Breast epithelium (tissue), 3 donors: ENCODE measurements around the gene FBXL7.

Source experiments
- POLR2A ChIP-seq: fragments of 450-650 bp; IDR thresholded peaks from one replicate; pipeline ENCODE4 v1.6.1; 2016; ENCODE audit warnings: antibody characterized with exemption, mild to moderate bottlenecking, moderate library complexity
- TF ChIP-seq, protein P1 (sequence below), 3 donors: fragments of 450-650 bp; IDR thresholded peaks; one replicate each; pipeline ENCODE4 v1.5.1; 2016 to 2017; ENCODE audit warnings: antibody characterized with exemption in 3 of 3, mild to moderate bottlenecking in 3 of 3, moderate library complexity in 3 of 3

DNA sequence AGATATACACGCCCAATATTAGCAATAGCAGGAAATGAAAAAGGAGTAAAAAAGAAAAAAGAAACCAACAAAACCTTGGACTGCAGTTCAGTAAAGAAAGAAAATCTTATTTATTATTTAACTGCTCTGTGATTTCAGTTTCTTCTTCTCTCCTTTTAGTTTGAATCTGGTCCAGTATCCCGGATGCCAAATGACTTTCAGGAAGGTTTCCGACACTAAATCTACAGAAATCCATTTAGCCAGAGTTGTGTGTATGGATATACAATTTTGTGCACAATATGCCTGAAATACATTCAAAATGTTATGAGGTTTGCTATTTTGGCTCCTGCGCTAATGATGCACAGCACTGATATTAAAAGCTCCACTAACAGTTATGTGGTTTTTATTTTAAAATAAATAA, 64.5 kb downstream of the FBXL7 start:
- TF ChIP-seq, protein P1, sequence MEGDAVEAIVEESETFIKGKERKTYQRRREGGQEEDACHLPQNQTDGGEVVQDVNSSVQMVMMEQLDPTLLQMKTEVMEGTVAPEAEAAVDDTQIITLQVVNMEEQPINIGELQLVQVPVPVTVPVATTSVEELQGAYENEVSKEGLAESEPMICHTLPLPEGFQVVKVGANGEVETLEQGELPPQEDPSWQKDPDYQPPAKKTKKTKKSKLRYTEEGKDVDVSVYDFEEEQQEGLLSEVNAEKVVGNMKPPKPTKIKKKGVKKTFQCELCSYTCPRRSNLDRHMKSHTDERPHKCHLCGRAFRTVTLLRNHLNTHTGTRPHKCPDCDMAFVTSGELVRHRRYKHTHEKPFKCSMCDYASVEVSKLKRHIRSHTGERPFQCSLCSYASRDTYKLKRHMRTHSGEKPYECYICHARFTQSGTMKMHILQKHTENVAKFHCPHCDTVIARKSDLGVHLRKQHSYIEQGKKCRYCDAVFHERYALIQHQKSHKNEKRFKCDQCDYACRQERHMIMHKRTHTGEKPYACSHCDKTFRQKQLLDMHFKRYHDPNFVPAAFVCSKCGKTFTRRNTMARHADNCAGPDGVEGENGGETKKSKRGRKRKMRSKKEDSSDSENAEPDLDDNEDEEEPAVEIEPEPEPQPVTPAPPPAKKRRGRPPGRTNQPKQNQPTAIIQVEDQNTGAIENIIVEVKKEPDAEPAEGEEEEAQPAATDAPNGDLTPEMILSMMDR (IDR thresholded peaks at IDR 0.05), result no peak
- TF ChIP-seq POLR2A, result no peak
